ENCODE data around the gene CD3E.

DNA sequence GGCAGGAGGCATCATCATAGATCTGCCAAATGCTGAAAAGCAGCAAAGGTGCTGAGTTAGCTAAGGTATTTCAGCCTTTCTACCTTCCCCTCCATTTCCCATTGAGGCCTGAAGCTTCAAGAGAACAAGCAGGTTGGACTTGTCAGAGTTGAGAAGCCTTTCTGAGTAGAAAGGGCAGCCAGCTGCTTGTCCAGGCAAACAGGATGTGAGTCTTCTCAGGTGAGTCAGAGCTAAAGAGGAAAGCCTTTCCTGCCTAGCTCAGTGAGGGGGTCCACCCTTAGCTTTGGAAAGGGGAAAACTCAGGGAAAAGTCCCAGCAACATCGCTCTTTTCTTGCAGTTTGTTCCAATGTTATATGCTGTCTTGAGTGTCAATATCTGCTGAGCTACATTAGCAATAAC is 27.2 kb upstream of the CD3E start:
- TF ChIP-seq POLR2AphosphoS5 (IDR thresholded peaks at IDR 0.05; ENCODE audit: insufficient read depth in 1 of 2, low read depth in 1 of 2) = peak in 1 of 2 donors; percentile 86
- TF ChIP-seq, protein P1, sequence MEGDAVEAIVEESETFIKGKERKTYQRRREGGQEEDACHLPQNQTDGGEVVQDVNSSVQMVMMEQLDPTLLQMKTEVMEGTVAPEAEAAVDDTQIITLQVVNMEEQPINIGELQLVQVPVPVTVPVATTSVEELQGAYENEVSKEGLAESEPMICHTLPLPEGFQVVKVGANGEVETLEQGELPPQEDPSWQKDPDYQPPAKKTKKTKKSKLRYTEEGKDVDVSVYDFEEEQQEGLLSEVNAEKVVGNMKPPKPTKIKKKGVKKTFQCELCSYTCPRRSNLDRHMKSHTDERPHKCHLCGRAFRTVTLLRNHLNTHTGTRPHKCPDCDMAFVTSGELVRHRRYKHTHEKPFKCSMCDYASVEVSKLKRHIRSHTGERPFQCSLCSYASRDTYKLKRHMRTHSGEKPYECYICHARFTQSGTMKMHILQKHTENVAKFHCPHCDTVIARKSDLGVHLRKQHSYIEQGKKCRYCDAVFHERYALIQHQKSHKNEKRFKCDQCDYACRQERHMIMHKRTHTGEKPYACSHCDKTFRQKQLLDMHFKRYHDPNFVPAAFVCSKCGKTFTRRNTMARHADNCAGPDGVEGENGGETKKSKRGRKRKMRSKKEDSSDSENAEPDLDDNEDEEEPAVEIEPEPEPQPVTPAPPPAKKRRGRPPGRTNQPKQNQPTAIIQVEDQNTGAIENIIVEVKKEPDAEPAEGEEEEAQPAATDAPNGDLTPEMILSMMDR (IDR thresholded peaks at IDR 0.05) = no peak
